Upper lobe of left lung (tissue), 4 donors: ENCODE data around the gene CCDC85B.

Experiments
- CTCF ChIP-seq, 6 experiments: fragments of 450-650 bp in 4 of 6; fragments of 200-600 bp in 2 of 6; sonication (generic) in 2 of 6; IDR thresholded peaks; one replicate each; pipeline ENCODE4 v1.5.1; 2016 to 2019; ENCODE audit warnings: antibody characterized with exemption in 6 of 6
- POLR2A ChIP-seq, 4 donors: fragments of 450-650 bp; IDR thresholded peaks; one replicate each; pipeline ENCODE4 v1.5.1; 2016 to 2017; ENCODE audit warnings: antibody characterized with exemption in 4 of 4, mild to moderate bottlenecking in 2 of 4

DNA sequence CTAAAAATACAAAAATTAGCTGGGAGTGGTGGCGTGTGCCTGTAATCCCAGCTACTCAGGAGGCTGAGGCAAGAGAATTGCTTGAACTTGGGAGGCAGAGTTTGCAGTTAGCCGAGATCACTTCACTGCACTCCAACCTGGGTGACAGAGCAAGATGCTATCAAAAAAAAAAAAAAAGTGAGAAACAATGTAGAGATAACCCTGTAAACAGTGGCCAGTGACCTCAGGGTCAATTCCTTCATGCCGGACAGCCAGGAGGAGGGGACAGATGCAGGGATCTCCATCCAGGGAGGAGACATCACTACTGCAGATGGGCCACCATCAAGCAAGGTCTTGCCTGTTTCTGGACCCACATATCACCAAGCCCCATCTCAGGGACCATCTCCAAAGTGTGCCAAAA, 42.7 kb upstream of the CCDC85B start:
- no peak for TF ChIP-seq CTCF (IDR thresholded peaks at IDR 0.05)
- TF ChIP-seq POLR2A (IDR thresholded peaks at IDR 0.05) = no peak
